Activated naive CD4-positive, alpha-beta T cell treated with anti-CD3 and anti-CD28 coated beads, Interleukin-2, amount 50 U/mL, for 72 hours (primary cell): ENCODE data around the gene C17orf100. TPM values are rescaled to one million over a fixed set of nuclear protein-coding genes. Genes with fewer than 3 reads are reported as not detected.

Source experiments
- ATAC-seq, 2 donors: fragments of 150-1000 bp; cut with Tn5 transposase; 2 replicates each; pipeline ENCODE4 v1.10.0; 2021; ENCODE audit warnings: mild to moderate bottlenecking in 2 of 2, moderate library complexity in 2 of 2
- DNase-seq, 2 donors: peaks; one replicate each; pipeline ENCODE4 v3.0.0; 2021 to 2022; ENCODE audit warnings: low spot score in 2 of 2
- H3K27ac Mint-ChIP-seq, 2 donors: one replicate each; pipeline ENCODE4 v1.8.0; 2022; ENCODE audit warnings: mild to moderate bottlenecking in 2 of 2, mixed read lengths in 2 of 2
- H3K36me3 Mint-ChIP-seq, 2 donors: one replicate each; pipeline ENCODE4 v1.8.0; 2022; ENCODE audit warnings: mixed read lengths in 2 of 2
- H3K9me3 Mint-ChIP-seq, 2 donors: one replicate each; pipeline ENCODE4 v1.8.0; 2022; ENCODE audit warnings: mixed read lengths in 2 of 2
- total RNA-seq, 2 donors: library from RNA; stranded (reverse); gene quantifications; one replicate each; pipeline ENCODE4 v1.2.3, GENCODE V29; 2022

C17orf100 gene
- 1 to 10 TPM in 1 of 2 donors, under 1 TPM in 1; 0.89 to 2.3 TPM for total RNA-seq

GRCh38 chr17:6651354-6651918 lies at the start of gene C17orf100, which contains the start of gene MED31:
Gene C17orf100 (plus strand): TSS chr17:6651762. CDS start chr17:6651914, 152 bp downstream.
Gene MED31 (minus strand): TSS chr17:6651605. CDS start chr17:6651528, 77 bp downstream.
- H3K27ac Mint-ChIP-seq = peak within 1 kb of the TSS; percentile 100
- peaks cover 13 to 21% of the 10 kb centered on the region in 2 donors for H3K36me3 Mint-ChIP-seq
- H3K9me3 Mint-ChIP-seq = no peaks in the 10 kb centered on the region
- ATAC-seq (peak; percentile 97 to 98), DNase-seq (peak; percentile 95 to 96)

DNA sequence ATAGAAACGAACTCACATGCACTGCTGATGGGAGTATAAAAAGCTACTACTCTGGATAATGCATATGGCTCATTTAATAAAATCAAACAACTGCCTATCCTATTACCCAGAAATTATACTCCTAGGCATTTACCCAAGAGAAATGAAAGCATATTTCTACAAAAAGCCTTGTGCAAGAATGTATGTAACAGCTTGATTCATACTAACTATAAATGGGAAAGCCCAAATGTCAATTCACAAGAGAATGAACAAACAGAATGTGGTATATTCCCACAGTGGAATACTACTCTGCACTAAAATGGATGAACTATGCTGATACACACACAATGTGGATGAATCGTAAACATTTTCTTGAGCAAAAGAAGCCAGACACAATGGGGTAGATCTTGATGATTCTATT lies 49.4 kb upstream of the C17orf100 start:
- Mint-ChIP-seq H3K27ac (no peak overlapping the region), H3K36me3 (peaks cover 0 to 8% of the 10 kb centered on the region in 2 donors), H3K9me3 (no peaks in the 10 kb centered on the region)
- DNase-seq (no peak), ATAC-seq (no peak)

DNA sequence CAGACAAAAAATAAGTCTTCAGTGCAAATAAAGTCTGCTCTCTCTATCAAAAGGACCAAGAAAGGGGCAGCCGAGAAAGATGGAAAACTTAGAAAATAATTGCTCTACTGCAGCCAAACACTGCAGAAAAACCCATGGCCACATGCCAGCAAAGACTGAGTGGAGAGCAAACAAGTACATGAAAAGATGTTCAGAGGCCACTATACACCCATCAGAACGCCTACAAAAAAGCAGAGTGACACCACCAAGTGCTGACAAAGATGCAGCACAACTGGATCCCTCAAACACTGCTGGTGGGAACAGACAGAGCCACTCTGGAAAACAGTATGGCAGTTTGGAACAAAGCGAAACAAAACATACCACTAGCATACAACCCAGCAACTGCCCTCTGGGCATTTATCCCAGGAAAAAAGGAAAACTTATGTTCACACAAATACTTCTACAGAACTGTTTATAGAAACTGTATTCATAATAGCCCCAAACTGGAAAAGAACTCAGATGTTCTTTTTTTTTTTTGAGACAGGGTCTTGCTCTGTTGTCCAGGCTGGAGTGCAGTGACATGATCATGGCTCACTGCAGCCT lies 47.7 kb upstream of the C17orf100 start:
- no peak for ATAC-seq
- Mint-ChIP-seq H3K9me3 (no peaks in the 10 kb centered on the region), H3K36me3 (peaks cover 0 to 8% of the 10 kb centered on the region in 2 donors), H3K27ac (no peak overlapping the region)
- DNase-seq = no peak

DNA sequence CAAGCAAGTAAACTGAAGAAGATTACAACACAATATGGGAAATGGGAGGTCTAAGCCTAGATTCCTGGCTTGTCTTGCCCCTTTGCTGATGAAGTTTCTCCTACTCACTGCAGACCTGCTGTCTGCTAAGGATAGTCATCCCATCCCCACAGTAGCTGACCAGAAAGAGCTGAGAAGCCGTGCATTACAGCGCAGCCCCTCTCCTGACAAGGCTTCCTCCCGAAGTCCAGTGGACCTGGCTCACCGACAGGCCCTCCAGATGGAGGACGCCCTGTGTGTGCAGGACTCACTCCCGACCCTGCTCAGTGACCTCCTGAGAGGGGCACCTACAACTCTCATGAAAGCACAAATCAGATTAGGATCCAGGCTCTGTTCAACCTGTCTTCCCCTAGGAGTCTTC lies 46.4 kb upstream of the C17orf100 start:
- Mint-ChIP-seq H3K27ac (no peak overlapping the region), H3K36me3 (peaks cover 5 to 13% of the 10 kb centered on the region in 2 donors), H3K9me3 (no peaks in the 10 kb centered on the region)
- ATAC-seq (no peak), DNase-seq (no peak)

DNA sequence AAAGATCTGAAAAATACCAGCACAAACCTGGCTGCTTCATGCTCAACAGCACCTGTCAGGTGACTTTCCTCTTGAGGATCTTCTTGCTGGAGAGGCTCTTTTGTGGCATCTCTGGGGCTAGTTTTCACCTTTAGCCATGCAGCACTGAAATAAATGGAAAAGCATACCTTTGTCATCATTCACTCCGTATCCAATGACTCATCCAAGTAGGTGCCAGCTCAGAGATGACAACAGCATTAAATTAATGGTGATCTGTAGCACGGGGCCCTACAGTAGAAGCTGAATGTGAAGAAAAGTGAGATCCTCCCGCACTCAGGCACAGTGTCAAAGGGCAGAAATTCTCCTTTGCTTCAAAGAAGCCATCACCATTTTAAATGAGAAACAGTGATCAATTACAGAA lies 43.2 kb upstream of the C17orf100 start:
- ATAC-seq (no peak), DNase-seq (no peak)
- H3K27ac Mint-ChIP-seq = peak overlapping the region in 1 of 2 donors; percentile 39
- peaks cover 5 to 20% of the 10 kb centered on the region in 2 donors for H3K36me3 Mint-ChIP-seq
- H3K9me3 Mint-ChIP-seq = no peaks in the 10 kb centered on the region

DNA sequence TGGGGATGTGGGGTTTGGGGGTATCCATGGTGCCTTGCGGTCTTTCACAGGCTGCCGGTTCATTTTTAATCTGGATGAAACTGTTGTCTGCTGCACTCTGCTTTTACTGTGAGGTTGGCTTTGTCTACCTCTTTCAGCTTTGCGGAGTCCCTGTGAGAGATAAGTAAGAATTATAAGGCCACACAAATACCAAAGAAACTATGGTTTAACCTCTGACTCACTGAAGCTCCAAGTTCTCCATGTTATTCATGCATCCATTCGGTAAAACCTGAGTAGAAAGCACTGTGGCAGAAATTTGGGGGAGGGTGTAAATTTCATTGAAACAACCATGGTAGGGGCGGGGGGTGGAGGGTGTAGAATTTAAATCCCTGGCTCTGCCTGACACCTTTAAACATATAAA lies 41.6 kb upstream of the C17orf100 start:
- no peak overlapping the region for H3K27ac Mint-ChIP-seq
- DNase-seq (no peak), ATAC-seq (no peak)
- H3K36me3 Mint-ChIP-seq = peaks cover 5 to 20% of the 10 kb centered on the region in 2 donors
- H3K9me3 Mint-ChIP-seq = no peaks in the 10 kb centered on the region

- DNase-seq (no peak), ATAC-seq (no peak)
- Mint-ChIP-seq H3K9me3 (no peaks in the 10 kb centered on the region), H3K36me3 (peaks cover 5 to 12% of the 10 kb centered on the region in 2 donors), H3K27ac (no peak overlapping the region)
These were observed 40.3 kb upstream of the C17orf100 start for GRCh38 chr17:6611231-6611630.

DNA sequence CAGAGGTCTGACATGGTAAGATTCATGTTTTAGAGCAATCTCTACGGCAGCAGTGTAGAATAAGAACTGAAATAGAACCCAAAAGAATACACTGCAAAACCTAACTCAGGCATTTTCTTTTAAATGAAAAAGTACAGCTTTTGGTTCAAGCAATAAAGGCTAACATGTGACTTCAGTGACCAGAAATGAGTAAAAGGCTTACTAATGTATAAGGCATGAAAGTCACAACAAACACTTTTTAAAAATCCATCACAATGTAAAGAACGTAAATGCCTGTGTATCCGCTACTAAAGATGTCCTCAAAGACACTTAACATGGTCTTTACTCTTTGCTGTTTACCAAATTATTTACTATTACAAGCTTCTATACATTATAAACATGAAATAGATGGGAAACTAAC lies 27.6 kb upstream of the C17orf100 start:
- no peak overlapping the region for H3K27ac Mint-ChIP-seq
- peaks cover 0 to 14% of the 10 kb centered on the region in 2 donors for H3K36me3 Mint-ChIP-seq

GRCh38 chr17:6626616-6627015 lies 24.9 kb upstream of the C17orf100 start:
- DNase-seq = no peak
- no peak for ATAC-seq
- no peak overlapping the region for H3K27ac Mint-ChIP-seq
- H3K9me3 Mint-ChIP-seq = no peaks in the 10 kb centered on the region
- peaks cover 5 to 14% of the 10 kb centered on the region in 2 donors for H3K36me3 Mint-ChIP-seq

More for the DNA sequence above, 27.6 kb upstream of the C17orf100 start:
- DNase-seq (no peak), ATAC-seq (no peak)
- no peaks in the 10 kb centered on the region for H3K9me3 Mint-ChIP-seq

DNA sequence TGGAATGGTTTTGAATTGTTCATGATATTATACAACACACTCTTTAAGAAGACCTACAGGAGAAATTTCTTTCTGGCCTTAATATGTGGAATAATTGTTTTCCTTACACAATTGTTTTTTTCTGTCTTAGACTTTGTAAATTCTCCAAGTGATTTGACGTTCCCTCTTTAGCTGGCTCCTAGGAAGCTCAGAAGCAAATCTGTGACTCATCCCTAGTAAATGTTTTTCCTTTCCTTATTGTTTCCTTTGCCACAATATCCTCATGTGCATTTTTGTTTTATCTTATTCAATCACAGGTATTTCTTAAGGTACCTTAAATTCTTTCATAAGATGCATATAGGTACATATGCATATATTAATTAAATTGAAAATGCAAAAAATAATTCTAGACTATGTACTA lies 24.5 kb upstream of the C17orf100 start:
- Mint-ChIP-seq H3K9me3 (no peaks in the 10 kb centered on the region), H3K36me3 (peaks cover 5 to 14% of the 10 kb centered on the region in 2 donors), H3K27ac (no peak overlapping the region)
- ATAC-seq (no peak), DNase-seq (no peak)

- H3K36me3 Mint-ChIP-seq = peaks cover 11 to 32% of the 10 kb centered on the region in 2 donors
- ATAC-seq = no peak
- H3K9me3 Mint-ChIP-seq = no peaks in the 10 kb centered on the region
- H3K27ac Mint-ChIP-seq = no peak overlapping the region
- DNase-seq = no peak
These were observed 21.2 kb upstream of the C17orf100 start for GRCh38 chr17:6630390-6630789.

DNA sequence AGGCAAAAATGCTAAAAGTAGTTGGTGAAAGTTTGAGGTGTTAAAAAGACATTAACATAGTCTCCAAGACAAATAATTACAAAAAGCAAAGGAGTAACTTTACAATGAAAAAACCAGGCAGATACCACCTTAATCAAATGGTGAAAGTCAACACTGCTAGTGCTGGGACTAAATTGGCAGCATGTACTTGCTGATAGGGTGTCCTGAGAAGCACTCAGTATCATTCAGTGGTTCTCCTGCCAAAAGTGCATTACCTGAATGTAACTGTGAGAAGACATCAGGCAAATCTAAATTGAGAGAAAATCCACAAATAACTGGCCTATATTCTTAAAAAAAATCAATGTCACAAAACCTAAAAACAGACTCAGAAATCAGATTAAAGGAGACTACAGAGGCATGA lies 19.0 kb upstream of the C17orf100 start:
- peaks cover 11 to 23% of the 10 kb centered on the region in 2 donors for H3K36me3 Mint-ChIP-seq
- H3K9me3 Mint-ChIP-seq = no peaks in the 10 kb centered on the region
- ATAC-seq (no peak), DNase-seq (no peak)
- H3K27ac Mint-ChIP-seq = no peak overlapping the region

GRCh38 chr17:6633263-6633662 lies 18.3 kb upstream of the C17orf100 start:
- ATAC-seq (no peak), DNase-seq (no peak)
- Mint-ChIP-seq H3K36me3 (peaks cover 11 to 23% of the 10 kb centered on the region in 2 donors), H3K9me3 (no peaks in the 10 kb centered on the region), H3K27ac (peak overlapping the region in 1 of 2 donors; percentile 16)

- Mint-ChIP-seq H3K36me3 (peaks cover 14 to 23% of the 10 kb centered on the region in 2 donors), H3K9me3 (no peaks in the 10 kb centered on the region), H3K27ac (no peak overlapping the region)
- ATAC-seq (no peak), DNase-seq (no peak)
These were observed 15.5 kb upstream of the C17orf100 start for GRCh38 chr17:6636105-6636504.

DNA sequence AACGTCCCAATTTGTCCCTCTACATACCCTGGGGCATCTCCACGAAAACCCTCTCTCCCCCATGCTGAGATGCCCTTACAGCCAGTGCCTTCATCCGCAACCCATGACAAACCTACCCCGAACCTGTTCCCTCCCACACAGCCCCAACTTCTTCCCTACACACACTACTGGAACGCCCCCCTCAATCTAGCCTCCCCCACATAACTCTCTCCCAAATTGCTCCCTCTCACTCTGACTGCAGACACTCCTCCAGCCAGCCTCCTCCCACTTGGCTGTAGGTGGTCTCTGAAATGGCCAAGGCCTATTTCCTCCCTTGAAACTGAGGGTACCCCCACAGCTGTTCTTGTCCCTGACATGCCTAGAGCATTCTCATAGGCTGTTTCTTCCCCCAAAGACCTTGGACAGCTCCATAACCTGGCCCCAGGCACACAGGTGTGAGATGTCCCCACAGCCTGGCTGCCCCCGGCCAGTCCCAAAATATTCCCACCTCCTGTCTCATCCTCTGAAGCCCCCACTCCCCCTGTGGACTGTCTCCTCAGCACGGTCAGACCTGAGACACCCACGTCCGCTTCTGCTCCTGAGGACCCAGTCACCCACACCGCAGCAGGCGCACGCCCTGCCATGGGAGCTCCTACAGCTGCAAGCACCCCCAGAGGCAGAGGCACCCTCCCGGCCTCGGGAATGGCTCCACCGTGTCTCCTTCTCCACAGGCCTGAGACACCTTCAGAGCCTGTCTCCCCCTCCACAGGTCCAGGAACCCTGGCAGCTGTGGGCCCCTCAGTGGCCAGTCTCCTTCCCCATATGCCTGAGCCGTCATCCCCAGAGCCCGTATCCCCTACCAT lies 14.7 kb upstream of the C17orf100 start:
- H3K9me3 Mint-ChIP-seq = no peaks in the 10 kb centered on the region
- peak overlapping the region in 1 of 2 donors; percentile 91 for H3K27ac Mint-ChIP-seq
- no peak for DNase-seq
- no peak for ATAC-seq
- peaks cover 16 to 23% of the 10 kb centered on the region in 2 donors for H3K36me3 Mint-ChIP-seq

GRCh38 chr17:6637458-6637840 lies 14.1 kb upstream of the C17orf100 start:
- peak overlapping the region; percentile 46 to 91 for H3K27ac Mint-ChIP-seq

More at GRCh38 chr17:6637458-6637840, 14.1 kb upstream of the C17orf100 start:
- ATAC-seq (no peak), DNase-seq (no peak)
- Mint-ChIP-seq H3K36me3 (peaks cover 16 to 27% of the 10 kb centered on the region in 2 donors), H3K9me3 (no peaks in the 10 kb centered on the region)
